BE2C (cell line): ENCODE measurements around the gene PTPN20.

Experiments
- DNase-seq: peaks from one replicate; pipeline ENCODE4 v3.0.0-alpha.2; 2020
- H3K27me3 ChIP-seq: fragments of 250-450 bp; sonication (Bioruptor Pico); 2 replicates; pipeline ENCODE4 v1.5.1; 2020; ENCODE audit warnings: mild to moderate bottlenecking
- H3K36me3 ChIP-seq: fragments of 250-450 bp; sonication (Bioruptor Pico); 2 replicates; pipeline ENCODE4 v1.5.1; 2020; ENCODE audit warnings: mild to moderate bottlenecking
- H3K4me1 ChIP-seq: fragments of 250-450 bp; sonication (Bioruptor Pico); 2 replicates; pipeline ENCODE4 v1.5.1; 2020
- H3K4me3 ChIP-seq: 2 replicates; pipeline ENCODE4 v1.5.1; 2011; ENCODE audit warnings: low read depth, low read length
- H3K9me3 ChIP-seq: fragments of 250-450 bp; sonication (Bioruptor Pico); 2 replicates; pipeline ENCODE4 v1.5.1; 2020
- CTCF ChIP-seq: IDR thresholded peaks from 2 replicates; pipeline ENCODE4 v1.5.1; 2012; ENCODE audit warnings: mild to moderate bottlenecking, low read depth, low read length

Gene PTPN20

GRCh38 chr10:47047127-47047504, 135.9 kb downstream of the PTPN20 start:
- no peak for TF ChIP-seq CTCF
- Histone ChIP-seq H3K9me3 (no peaks in the 10 kb centered on the region), H3K36me3 (no peaks in the 10 kb centered on the region), H3K4me1 (peaks cover 24% of the 10 kb centered on the region), H3K4me3 (no peak overlapping the region), H3K27me3 (no peaks in the 10 kb centered on the region)
- no peak for DNase-seq

- no peaks in the 10 kb centered on the region for H3K27me3 ChIP-seq
- TF ChIP-seq CTCF: peak; percentile 83
- no peaks in the 10 kb centered on the region for H3K9me3 ChIP-seq
- H3K4me1 ChIP-seq: peaks cover 21% of the 10 kb centered on the region
- H3K4me3 ChIP-seq: no peak overlapping the region
- no peaks in the 10 kb centered on the region for H3K36me3 ChIP-seq
- peak; percentile 75 for DNase-seq
Measured at GRCh38 chr10:47047577-47048525, 136.6 kb downstream of the PTPN20 start.

DNA sequence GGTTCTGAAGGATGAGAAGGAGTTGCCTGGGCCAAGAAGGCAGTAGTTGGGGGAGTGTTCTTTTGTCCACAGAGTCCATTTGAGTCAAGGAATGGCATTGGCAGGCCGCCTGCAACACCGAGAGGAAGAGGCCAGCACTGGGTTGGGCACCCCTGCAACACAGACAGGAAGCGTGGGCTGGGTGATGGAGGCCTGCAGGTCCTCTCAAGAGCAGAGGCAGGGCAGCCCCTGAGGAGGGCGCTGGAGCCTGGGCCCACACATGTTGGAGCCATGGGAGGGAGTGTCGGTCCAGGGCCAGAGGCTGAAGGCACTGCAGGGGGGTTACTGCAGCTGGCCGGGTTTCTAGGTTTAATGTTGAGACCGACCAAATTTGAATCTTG, 137.3 kb downstream of the PTPN20 start:
- no peak for TF ChIP-seq CTCF
- Histone ChIP-seq H3K27me3 (no peaks in the 10 kb centered on the region), H3K36me3 (no peaks in the 10 kb centered on the region), H3K9me3 (no peaks in the 10 kb centered on the region), H3K4me1 (peaks cover 16% of the 10 kb centered on the region), H3K4me3 (no peak overlapping the region)
- DNase-seq: no peak

GRCh38 chr10:47049056-47049851, 138.0 kb downstream of the PTPN20 start:
- TF ChIP-seq CTCF: no peak
- Histone ChIP-seq H3K9me3 (no peaks in the 10 kb centered on the region), H3K27me3 (no peaks in the 10 kb centered on the region), H3K36me3 (no peaks in the 10 kb centered on the region), H3K4me3 (no peak overlapping the region), H3K4me1 (peaks cover 10% of the 10 kb centered on the region)
- DNase-seq: no peak

- no peak overlapping the region for H3K4me3 ChIP-seq
Measured at GRCh38 chr10:47049906-47050305, 138.7 kb downstream of the PTPN20 start.

More at GRCh38 chr10:47049906-47050305, 138.7 kb downstream of the PTPN20 start:
- H3K27me3 ChIP-seq: no peaks in the 10 kb centered on the region
- DNase-seq: no peak
- peaks cover 4% of the 10 kb centered on the region for H3K4me1 ChIP-seq
- no peak for TF ChIP-seq CTCF
- no peaks in the 10 kb centered on the region for H3K36me3 ChIP-seq
- H3K9me3 ChIP-seq: no peaks in the 10 kb centered on the region
